Hair follicular keratinocyte (primary cell): ENCODE results near the gene MARCHF5. TPM values are rescaled to one million over a fixed set of nuclear protein-coding genes. Genes with fewer than 3 reads are reported as not detected.

Source experiments
- total RNA-seq: library from RNA; depleted of rRNA; stranded (reverse); fragments of >200 nt; gene quantifications from 2 replicates; pipeline ENCODE4 v1.2.3, GENCODE V29; 2015

Gene MARCHF5, protein sequence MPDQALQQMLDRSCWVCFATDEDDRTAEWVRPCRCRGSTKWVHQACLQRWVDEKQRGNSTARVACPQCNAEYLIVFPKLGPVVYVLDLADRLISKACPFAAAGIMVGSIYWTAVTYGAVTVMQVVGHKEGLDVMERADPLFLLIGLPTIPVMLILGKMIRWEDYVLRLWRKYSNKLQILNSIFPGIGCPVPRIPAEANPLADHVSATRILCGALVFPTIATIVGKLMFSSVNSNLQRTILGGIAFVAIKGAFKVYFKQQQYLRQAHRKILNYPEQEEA
- total RNA-seq: 6.0 and 6.6 TPM in 2 replicates

DNA sequence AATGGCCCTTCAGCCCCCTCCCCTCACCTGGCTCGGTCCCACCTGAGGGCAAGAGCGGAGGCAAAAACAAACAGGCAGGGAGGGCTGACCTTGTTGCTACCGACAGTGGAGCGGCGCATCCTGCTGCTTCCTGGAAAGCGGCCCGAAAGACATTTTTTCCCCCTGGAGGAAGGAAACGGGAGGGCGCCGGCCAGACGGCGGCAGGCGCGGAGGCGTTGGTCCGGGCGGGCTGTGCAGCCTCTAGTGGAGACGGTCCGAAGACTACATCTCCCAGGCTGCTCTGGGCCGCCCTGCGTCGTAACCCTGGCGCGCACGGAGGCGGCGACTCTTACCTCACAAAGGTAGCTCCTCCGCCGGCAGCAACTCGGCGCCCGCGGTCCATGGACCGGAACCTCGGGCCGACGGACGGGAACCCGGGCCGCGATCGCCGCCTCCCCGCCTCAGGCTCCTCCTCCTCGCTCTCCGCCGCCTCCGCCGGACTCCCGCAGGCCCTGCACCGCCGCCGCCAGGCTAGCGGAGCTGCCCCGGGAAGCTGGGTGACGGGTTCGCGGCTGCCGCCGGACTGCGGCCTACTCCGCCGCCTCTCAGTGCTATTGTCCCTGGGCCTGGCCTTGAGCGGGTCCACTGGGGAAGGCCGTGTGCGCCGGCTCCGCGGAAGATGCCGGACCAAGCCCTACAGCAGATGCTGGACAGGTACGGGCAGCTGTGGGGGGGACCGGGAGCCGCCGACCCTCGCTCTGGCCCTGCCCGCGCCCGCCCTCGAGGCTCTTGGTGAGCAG is at the start of gene MARCHF5, which contains the start of gene CPEB3:
MARCHF5 (plus strand) TSS at position 331 of the 779 bp plus-strand sequence; CDS start at position 659, 328 bp downstream.
CPEB3 (minus strand) TSS at position 242 of the 779 bp plus-strand sequence. CDS start 50,728 bp downstream, outside the sequence.

Other genes with a start within 250 kb of the MARCHF5 start
- 0.23 and 0.78 TPM in 2 replicates for gene CPEB3, start 89 bp upstream of the MARCHF5 start, total RNA-seq